H9 (cell line): ENCODE results near the gene DAB1. TPM values are rescaled to one million over a fixed set of nuclear protein-coding genes. Genes with fewer than 3 reads are reported as not detected.

ENCODE experiments used
- DNase-seq: peaks from one replicate; pipeline ENCODE4 v3.0.0-alpha.2; 2017
- H2AFZ ChIP-seq: one replicate; pipeline ENCODE4 v1.6.1; 2013; ENCODE audit warnings: mild to moderate bottlenecking, low read length, control low read depth, moderate library complexity
- H2AK5ac ChIP-seq: 2 replicates; pipeline ENCODE4 v1.6.1; 2013; ENCODE audit warnings: low read length, control low read depth, mixed read lengths; ENCODE audit not compliant: insufficient read length
- H2BK120ac ChIP-seq: one replicate; pipeline ENCODE4 v1.6.1; 2013; ENCODE audit warnings: low read depth, mild to moderate bottlenecking, low read length, control low read depth, inconsistent platforms; ENCODE audit not compliant: poor library complexity, severe bottlenecking
- H2BK12ac ChIP-seq: 2 replicates; pipeline ENCODE4 v1.6.1; 2013; ENCODE audit warnings: low read length, control low read depth, mixed read lengths, low read depth; ENCODE audit not compliant: insufficient read length
- H2BK15ac ChIP-seq: 2 replicates; pipeline ENCODE4 v1.6.1; 2013; ENCODE audit warnings: low read depth, low read length, control low read depth
- H2BK20ac ChIP-seq: one replicate; pipeline ENCODE4 v1.6.1; 2013; ENCODE audit warnings: low read depth, mild to moderate bottlenecking, low read length, control low read depth, inconsistent platforms; ENCODE audit not compliant: poor library complexity, severe bottlenecking
- H2BK5ac ChIP-seq: 2 replicates; pipeline ENCODE4 v1.6.1; 2013; ENCODE audit warnings: low read length, control low read depth, mixed read lengths; ENCODE audit not compliant: insufficient read length
- H3K14ac ChIP-seq: 2 replicates; pipeline ENCODE4 v1.6.1; 2013; ENCODE audit warnings: low read length, control low read depth; ENCODE audit not compliant: insufficient read depth
- H3K18ac ChIP-seq: 2 replicates; pipeline ENCODE4 v1.6.1; 2013; ENCODE audit warnings: low read depth, mild to moderate bottlenecking, mixed read lengths, low read length, control low read depth; ENCODE audit not compliant: insufficient read length
- H3K23ac ChIP-seq: 2 replicates; pipeline ENCODE4 v1.6.1; 2013; ENCODE audit warnings: low read length, control low read depth, mixed read lengths, low read depth; ENCODE audit not compliant: insufficient read length
- H3K23me2 ChIP-seq: 2 replicates; pipeline ENCODE4 v1.6.1; 2013; ENCODE audit warnings: low read depth, mild to moderate bottlenecking, mixed read lengths, low read length, control low read depth; ENCODE audit not compliant: insufficient read length, poor library complexity, severe bottlenecking
- H3K27ac ChIP-seq: 2 replicates; pipeline ENCODE4 v1.5.1; 2013; ENCODE audit warnings: low read length, control low read depth, mixed read lengths, low read depth; ENCODE audit not compliant: insufficient read length
- H3K27me3 ChIP-seq: 2 replicates; pipeline ENCODE4 v1.6.1; 2013; ENCODE audit warnings: low read length, control low read depth, inconsistent platforms; ENCODE audit not compliant: insufficient read depth
- H3K4ac ChIP-seq: 2 replicates; pipeline ENCODE4 v1.6.1; 2013; ENCODE audit warnings: low read depth, mild to moderate bottlenecking, control low read depth, inconsistent platforms, low read length, moderate library complexity
- H3K4me1 ChIP-seq: 2 replicates; pipeline ENCODE4 v1.6.1; 2013; ENCODE audit warnings: low read length, control low read depth, inconsistent platforms; ENCODE audit not compliant: insufficient read depth
- H3K4me2 ChIP-seq: 2 replicates; pipeline ENCODE4 v1.6.1; 2013; ENCODE audit warnings: low read length, control low read depth, mixed read lengths; ENCODE audit not compliant: insufficient read length, insufficient read depth
- H3K56ac ChIP-seq: 2 replicates; pipeline ENCODE4 v1.6.1; 2013; ENCODE audit warnings: low read depth, mild to moderate bottlenecking, mixed read lengths, low read length, control low read depth; ENCODE audit not compliant: insufficient read length
- H3K79me1 ChIP-seq: 2 replicates; pipeline ENCODE4 v1.6.1; 2013; ENCODE audit warnings: low read depth, mild to moderate bottlenecking, moderate library complexity, low read length, control low read depth, inconsistent platforms; ENCODE audit not compliant: insufficient read depth, poor library complexity, severe bottlenecking
- H3K79me2 ChIP-seq: 2 replicates; pipeline ENCODE4 v1.6.1; 2013; ENCODE audit warnings: low read length, control low read depth, inconsistent platforms; ENCODE audit not compliant: insufficient read depth
- H3K9ac ChIP-seq: 2 replicates; pipeline ENCODE4 v1.6.1; 2013; ENCODE audit warnings: low read length, control low read depth, mixed read lengths; ENCODE audit not compliant: insufficient read length; ENCODE audit errors: extremely low read depth
- H3K9me3 ChIP-seq: one replicate; pipeline ENCODE4 v1.6.1; 2013; ENCODE audit warnings: low read depth, low read length, inconsistent platforms; ENCODE audit not compliant: control insufficient read depth
- H3T11ph ChIP-seq: one replicate; pipeline ENCODE4 v1.6.1; 2013; ENCODE audit warnings: mild to moderate bottlenecking, low read length, control low read depth, inconsistent platforms
- H4K20me1 ChIP-seq: one replicate; pipeline ENCODE4 v1.6.1; 2013; ENCODE audit not compliant: control insufficient read depth, insufficient read length, insufficient read depth
- H4K5ac ChIP-seq: 2 replicates; pipeline ENCODE4 v1.6.1; 2013; ENCODE audit warnings: low read depth, mild to moderate bottlenecking, mixed read lengths, low read length, control low read depth; ENCODE audit not compliant: insufficient read length
- H4K8ac ChIP-seq: replicated peaks from 2 replicates; pipeline ENCODE4 v1.6.1; 2013; ENCODE audit warnings: low read length, control low read depth, mixed read lengths, low read depth; ENCODE audit not compliant: insufficient read length
- H4K91ac ChIP-seq: 2 replicates; pipeline ENCODE4 v1.6.1; 2013; ENCODE audit warnings: low read depth, mild to moderate bottlenecking, moderate library complexity, mixed read lengths, low read length, control low read depth; ENCODE audit not compliant: insufficient read length
- H3K27ac Mint-ChIP-seq, 3 experiments: 2 replicates in 2 of 3; 3 replicates in 1 of 3; pipeline ENCODE4 v1.8.0; 2020 to 2021; ENCODE audit warnings: mixed read lengths in 3 of 3, mild to moderate bottlenecking in 1 of 3, moderate library complexity in 1 of 3
- H3K27me3 Mint-ChIP-seq: 2 replicates; pipeline ENCODE4 v1.8.0; 2021; ENCODE audit warnings: low read depth, mild to moderate bottlenecking, moderate library complexity, mixed read lengths
- H3K36me3 Mint-ChIP-seq, 3 experiments: 2 replicates in 2 of 3; 3 replicates in 1 of 3; pipeline ENCODE4 v1.8.0; 2020 to 2021; ENCODE audit warnings: low read depth in 3 of 3, mixed read lengths in 3 of 3; ENCODE audit not compliant: insufficient read depth in 1 of 3
- H3K4me1 Mint-ChIP-seq, 2 experiments: 2 replicates each; pipeline ENCODE4 v1.8.0; 2020; ENCODE audit warnings: mixed read lengths in 2 of 2
- H3K4me3 Mint-ChIP-seq, 2 experiments: 2 replicates in 1 of 2; 3 replicates in 1 of 2; pipeline ENCODE4 v1.8.0; 2020 to 2021; ENCODE audit warnings: mild to moderate bottlenecking in 2 of 2, mixed read lengths in 2 of 2, moderate library complexity in 1 of 2
- H3K9me3 Mint-ChIP-seq, 2 experiments: 2 replicates in 1 of 2; 3 replicates in 1 of 2; pipeline ENCODE4 v1.8.0; 2020; ENCODE audit warnings: mild to moderate bottlenecking in 2 of 2, mixed read lengths in 2 of 2, moderate library complexity in 1 of 2
- CTCF ChIP-seq: fragments of 200-600 bp; sonication (generic); conservative IDR thresholded peaks from 3 replicates; pipeline ENCODE4 v1.8.0; 2021; ENCODE audit warnings: antibody characterized with exemption, mild to moderate bottlenecking
- WGBS: extraction: QIAGEN DNeasy Blood & Tissue Kit; methylation state at CpG from one replicate; pipeline ENCODE4 v1.1.7; 2013; ENCODE audit warnings: missing lambda C conversion rate, low lambda C conversion rate, mixed read lengths; ENCODE audit not compliant: insufficient read length; ENCODE audit errors: extremely low coverage; 5-methylcytosine and 5-hydroxymethylcytosine counted together
- total RNA-seq: library from RNA; stranded (reverse); gene quantifications from 2 replicates; pipeline ENCODE4 v1.2.1, GENCODE V29; 2021

Gene DAB1
- total RNA-seq, 1 experiment from 2014 or later, result 9.3 TPM

- Histone ChIP-seq H4K20me1 (no peaks in the 10 kb centered on the region), H4K91ac (no peak overlapping the region), H2BK15ac (no peak overlapping the region), H3K4ac (no peak overlapping the region), H3K79me1 (no peaks in the 10 kb centered on the region), H3K4me1 (peaks cover 6% of the 10 kb centered on the region; the same call in 1 of the 2 replicates), H2BK120ac (no peak overlapping the region), H3T11ph (no peak overlapping the region), H3K79me2 (0 out of 2 replicates have a peak, but pooled peaks cover 2% of the 10 kb centered on the region), H2BK20ac (no peak overlapping the region), H3K56ac (no peak overlapping the region), H3K9ac (no peak overlapping the region), H3K27me3 (no peaks in the 10 kb centered on the region), H3K14ac (no peak overlapping the region), H4K5ac (no peak overlapping the region), H3K9me3 (no peaks in the 10 kb centered on the region), H4K8ac (no peak overlapping the region), H3K27ac (no peak overlapping the region), H3K23me2 (no peaks in the 10 kb centered on the region), H2AK5ac (no peak overlapping the region), H3K18ac (no peak overlapping the region), H2BK5ac (no peak overlapping the region), H3K4me2 (no peak overlapping the region), H3K23ac (no peak overlapping the region), H2AFZ (no peak overlapping the region), H2BK12ac (no peak overlapping the region)
- Mint-ChIP-seq H3K4me1 (peaks cover 12 to 20% of the 10 kb centered on the region in 2 experiments), H3K27me3 (no peaks in the 10 kb centered on the region), H3K4me3 (no peak overlapping the region), H3K27ac (no peak overlapping the region), H3K9me3 (no peaks in the 10 kb centered on the region), H3K36me3 (no peaks in the 10 kb centered on the region)
- peak; percentile 44 for DNase-seq
- no CpG with 5 or more reads among the region's 4 CpGs for WGBS
- TF ChIP-seq CTCF, result peak; percentile 56
Measured at GRCh38 chr1:57377339-57378139, 46.3 kb downstream of the DAB1 start.
